ENCODE data around the gene GNE.
"Not testable (repeated sequence)": the region's sequence is repeated elsewhere in the genome, so short reads cannot be mapped to it uniquely, and the experiment has no call there.

Gene GNE

DNA sequence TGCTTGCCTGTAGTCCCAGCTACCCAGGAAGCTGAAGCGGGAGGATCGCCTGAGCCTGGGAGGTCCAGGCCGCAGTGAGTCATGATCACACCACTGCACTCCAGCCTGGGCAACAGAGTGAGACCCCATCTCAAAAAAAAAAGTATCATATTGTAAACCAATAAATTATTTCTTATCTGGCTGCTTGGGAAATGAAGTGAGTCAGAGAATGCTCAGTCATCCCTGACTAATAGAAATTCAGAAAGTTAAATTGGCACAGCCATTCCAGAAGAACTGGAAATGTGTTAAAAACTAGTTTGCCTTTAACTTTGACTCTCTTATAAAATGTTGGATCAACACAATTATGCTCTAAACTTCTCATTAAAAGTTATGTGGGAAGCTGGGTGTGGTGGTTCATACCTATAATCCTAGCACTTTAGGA lies 9.8 kb upstream of the GNE start:
- DNase-seq = peak; percentile 70

DNA sequence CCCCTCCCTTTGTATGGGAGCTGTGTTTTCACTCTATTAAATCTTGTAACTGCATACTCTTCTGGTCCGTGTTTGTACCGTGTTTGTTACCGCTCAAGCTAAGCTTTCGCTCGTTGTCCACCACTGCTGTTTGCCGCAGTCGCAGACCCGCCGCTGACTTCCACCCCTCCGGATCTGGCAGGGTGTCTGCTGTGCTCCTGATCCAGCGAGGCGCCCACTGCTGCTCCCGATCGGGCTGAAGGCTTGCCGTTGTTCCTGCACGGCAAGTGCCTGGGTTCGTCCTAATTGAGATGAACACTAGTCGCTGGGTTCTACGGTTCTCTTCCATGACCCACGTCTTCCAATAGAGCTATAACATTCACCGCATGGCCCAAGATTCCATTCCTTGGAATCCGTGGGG lies 6.6 kb upstream of the GNE start:
- no peak for DNase-seq

DNA sequence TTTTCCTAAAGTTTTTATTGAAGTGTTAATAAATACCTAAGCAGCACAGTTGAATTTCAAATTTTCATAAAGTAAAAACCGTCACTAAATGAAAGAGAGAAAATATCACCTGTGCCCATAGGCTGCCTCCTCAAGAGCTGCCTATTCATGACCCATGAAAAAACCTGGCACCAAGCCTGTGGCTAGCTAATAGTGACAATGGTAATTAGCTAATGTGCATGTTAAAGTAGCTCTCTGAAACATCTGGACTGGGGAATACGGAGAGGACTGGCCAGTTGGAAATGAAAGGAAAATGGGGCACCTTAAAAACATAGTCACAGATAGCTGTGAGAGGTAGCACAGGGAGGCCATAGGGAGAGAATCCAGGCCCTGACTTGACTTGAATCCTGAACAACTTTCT lies 5.4 kb upstream of the GNE start:
- DNase-seq = no peak

DNA sequence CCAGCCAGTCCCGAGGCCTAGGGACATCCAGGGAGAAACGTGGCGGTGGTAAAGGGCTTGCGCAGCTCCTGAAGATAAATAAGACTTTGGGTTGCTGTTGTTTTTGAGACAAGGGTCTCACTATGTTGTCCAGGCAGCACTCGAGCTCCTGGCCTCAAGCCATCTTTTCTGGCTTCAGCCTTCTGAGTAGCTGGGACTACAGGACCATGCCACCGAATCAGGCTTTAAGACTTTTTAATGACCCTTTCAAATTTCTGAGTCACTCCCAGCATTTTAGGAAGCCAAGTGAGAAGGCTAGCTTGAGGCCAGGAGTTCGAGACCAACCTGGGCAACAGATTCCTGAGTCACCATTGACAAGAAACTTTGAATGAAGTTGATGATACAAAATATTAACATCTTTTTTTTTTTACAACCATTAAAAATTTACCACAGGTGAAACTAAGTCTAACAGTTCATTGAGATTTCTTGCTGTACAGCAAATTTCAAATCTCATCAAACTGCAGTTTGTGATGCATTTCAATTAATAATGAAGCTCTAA lies 817 bp upstream of the GNE start:
- DNase-seq = peak; percentile 23

DNA sequence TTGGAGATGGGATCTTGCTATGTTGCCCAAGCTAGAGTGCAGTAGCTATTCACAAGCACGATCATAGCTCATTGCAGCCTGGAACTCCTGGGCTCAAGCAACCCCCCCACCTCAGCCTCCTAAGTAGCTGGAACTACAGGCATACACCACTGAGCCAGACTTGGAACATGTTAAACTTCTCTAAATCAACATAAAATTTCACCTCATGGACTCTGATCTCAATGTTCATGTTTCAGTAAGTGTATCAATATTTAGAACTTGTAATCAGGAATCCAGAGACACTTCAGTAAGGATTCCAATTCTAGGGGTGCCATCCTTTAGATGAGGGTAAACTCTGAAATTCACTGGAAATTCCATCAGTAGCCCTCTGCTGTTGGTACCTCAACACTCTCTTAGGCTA lies 6.8 kb downstream of the GNE start:
- DNase-seq = no peak

DNA sequence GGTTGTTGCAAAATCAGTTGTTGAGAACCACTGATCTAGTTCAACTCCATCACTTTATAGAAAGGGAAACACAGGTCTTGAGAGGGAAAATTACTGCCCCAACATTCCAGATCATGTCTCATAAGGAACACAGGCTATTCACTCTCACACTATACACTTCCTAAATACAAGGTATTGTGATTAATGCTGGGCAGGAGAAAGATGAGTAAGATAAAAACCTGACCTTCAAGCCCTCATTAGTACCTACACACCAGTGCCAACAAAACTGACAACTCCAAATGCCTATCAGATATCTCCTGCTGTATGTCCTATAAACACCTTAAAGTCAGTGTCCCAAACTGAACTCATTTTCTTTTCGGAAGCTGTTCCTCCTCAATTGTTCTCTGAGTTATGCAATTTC lies 8.2 kb downstream of the GNE start:
- DNase-seq = peak; percentile 5

DNA sequence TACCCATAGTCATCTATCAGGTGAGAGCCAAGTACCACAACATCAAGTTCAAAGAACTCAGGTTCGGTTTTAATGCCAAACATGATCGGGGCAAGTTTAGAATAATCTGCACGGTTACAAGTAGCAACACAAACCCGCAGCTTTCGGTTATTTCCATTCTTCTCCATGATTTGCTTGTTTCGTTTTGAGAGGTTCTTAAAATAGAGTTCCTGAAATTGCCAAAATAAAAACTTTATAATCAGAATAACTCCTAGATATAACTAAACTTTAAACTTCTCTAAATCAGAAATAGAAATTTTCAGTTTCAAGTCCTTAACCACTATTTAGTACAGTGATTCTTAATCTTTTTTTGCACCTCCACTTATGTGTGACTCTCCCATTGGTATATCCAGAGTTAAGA lies 9.1 kb downstream of the GNE start:
- DNase-seq = no peak

DNA sequence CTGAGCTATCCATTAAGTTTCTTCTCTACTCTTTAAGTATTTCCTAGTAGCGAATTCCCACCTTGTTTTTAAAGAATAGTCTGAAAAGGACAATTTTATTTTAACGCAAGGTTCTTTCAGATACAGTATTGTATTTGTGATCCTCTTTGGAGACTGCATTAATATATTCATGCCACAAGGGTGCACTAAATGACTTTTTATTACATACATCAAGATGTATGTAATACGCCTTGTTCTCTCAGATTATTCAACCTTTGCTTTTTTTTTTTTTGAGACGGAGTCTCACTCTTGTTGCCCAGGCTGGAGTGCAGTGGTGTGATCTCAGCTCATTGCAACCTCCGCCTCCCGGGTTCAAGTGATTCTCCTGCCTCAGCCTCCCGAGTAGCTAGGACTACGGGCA lies 10.2 kb downstream of the GNE start:
- DNase-seq = peak; percentile 59

DNA sequence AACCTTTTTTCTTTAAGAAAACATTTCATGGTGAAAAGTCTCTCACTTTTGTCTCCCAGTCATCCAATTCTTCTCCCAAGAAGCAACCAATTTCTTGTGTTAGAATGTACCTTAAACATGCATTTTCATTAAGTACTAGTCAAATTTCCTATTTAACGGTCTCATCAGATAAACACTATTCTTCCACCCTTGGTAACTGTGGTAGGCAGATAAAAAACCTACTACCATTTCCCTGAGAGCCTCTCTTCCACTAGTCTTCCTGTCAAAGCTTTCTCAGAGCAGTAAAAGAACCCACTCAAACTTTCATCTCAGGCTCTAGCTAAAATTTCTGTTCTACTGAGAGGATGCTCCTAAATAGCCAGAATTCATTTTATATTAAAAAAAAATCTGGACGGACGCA lies 10.9 kb downstream of the GNE start:
- DNase-seq = no peak

DNA sequence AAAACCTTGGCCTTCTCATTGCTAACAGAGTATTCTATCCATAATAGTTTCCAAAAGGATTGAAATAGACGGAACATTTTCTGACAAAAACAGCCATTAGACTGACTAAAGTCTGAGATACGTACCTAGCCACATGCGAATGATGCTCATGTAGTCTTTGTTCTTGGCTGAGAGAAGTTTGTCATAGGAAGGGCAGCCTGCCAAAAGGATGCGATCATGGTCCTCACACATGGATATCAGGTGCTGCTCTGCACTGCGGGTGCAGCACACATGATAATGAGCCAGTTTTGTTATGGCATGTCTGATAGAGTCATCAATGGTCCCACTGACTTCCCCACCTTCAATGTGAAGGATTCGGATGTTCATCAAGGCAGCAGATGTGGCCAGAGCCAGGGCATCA lies 12.3 kb downstream of the GNE start:
- DNase-seq = peak; percentile 14

DNA sequence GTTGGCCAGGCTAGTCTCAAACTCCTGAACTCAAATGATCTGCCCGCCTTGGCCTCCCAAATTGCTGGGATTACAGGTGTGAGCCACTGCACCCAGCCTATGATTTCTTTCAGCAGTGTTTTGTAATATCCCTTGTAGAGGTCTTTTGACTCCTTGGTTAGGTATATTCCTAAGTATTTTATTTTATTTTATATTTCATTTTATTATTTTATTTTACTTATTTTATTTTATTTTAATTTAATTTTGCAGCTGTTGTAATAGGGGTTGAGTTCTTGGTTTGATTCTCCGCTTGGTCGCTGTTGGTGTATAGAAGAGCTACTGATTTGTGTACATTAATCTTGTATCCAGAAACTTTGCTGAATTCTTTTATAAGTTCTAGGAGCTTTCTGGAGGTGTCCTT lies 18.6 kb downstream of the GNE start:
- DNase-seq = not testable (repeated sequence)

DNA sequence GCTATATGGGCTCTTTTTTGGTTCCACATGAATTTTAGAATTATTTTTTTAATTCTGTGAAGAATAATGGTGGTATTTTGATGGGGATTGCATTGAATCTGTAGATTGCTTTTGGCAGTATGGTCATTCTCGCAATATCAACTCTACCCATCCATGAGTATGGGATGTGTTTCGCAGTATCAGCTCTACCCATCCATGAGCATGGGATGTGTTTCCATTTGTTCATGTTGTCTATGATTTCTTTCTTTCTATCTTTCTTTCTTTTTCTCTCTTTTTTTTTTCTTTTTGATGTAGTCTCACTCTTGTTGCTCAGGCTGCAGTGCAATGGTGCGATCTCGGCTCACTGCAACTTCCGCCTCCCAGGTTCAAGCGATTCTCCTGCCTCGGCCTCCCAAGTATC lies 19.0 kb downstream of the GNE start:
- not testable (repeated sequence) for DNase-seq

DNA sequence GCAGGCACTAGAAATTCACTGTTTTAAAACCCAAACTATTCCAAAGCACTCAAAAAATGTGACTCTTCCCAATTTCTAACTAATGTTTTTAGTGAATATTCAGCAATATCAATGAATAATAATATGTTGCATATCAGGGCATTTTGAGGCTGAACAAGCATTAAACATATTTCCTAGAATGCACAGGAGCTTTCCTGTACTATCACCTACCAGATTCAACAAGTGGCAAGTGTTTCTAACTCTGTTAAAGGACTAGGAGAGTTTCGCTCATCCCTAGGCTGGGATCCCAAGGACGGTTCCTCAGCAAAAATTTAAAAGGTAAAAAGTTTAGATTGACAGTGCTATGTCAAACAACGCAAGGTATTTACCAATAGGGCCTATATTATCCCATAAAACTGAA lies 21.0 kb downstream of the GNE start:
- DNase-seq = no peak

DNA sequence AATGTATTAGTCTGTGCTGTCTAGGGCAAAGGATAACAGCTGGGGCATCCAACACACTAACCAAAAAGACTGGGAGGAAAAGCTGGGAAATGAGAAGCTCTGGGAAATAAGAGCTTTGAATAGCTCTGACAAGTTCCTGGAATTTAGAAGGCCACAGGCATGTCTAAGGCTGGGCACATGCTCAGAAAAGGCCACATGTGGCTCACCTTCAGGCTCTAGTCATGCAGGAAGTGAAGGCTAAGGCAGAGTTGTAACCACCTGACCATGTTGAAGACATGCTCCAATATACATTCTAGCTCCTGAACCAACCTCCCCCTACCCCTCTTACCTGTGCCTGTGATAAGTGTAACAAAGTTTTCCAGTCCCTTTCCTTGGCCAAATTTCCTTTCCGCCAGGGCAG lies 35.8 kb downstream of the GNE start:
- DNase-seq = peak; percentile 4

DNA sequence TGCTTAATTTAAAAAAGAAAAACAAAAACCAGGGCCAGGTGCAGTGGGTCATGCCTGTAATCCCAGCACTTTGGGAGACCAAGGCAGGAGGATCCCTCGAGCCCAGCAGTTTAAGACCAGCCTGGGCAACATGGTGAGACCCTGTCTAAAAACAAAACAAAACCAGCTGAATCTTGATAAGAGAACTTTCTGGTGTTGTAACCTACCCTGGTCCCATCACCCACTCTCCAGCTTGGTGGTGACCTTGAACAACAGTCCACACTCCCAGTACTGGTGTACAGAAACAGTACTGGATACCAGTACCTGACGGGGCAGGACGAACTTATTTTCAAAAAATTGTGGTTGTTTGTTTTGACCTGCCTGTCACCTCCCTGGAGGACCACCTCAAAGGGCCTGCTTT lies 36.6 kb downstream of the GNE start:
- no peak for DNase-seq

DNA sequence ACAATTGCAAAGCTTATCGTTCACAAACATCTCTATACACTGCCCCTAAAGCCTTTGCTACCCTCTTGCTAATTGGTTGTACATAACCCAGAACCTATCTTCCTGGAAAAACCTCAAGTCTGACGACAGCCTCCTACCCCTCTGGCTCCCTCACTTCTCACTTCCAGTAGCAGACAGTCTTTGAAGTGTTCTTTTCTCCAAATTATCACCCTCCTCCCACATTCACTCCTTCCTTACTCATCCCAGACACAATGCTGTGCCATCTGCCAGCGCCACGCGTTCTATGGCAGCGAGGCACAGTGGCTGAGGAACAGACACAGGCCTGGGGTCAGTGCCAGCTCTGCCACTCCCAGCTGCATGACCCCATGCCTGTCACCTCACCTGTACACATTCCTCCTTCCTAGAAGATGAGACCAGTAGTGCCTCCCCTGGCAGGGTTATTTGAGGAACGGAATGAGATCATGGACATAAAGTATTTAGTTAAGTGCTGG lies 39.8 kb downstream of the GNE start:
- no peak for DNase-seq

DNA sequence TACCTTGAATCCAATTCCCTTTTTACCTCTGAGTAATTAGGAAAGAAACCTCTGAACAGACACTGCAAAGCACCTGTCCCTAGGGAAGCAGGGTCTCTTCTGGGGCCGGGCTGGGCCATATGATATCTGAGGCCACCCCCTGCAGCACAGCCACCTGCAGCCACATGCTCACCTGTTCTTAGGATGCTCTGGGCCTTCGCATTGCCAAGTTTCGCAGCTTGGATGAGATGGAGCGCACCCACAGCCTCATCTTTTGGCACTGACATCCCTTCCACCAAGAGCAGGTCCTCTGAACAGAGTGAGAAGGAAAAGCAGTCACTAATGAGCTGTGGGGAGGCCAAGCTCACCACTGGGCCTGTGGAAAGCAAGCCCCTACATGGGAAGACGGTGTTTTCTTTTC lies 40.2 kb downstream of the GNE start:
- no peak for DNase-seq

DNA sequence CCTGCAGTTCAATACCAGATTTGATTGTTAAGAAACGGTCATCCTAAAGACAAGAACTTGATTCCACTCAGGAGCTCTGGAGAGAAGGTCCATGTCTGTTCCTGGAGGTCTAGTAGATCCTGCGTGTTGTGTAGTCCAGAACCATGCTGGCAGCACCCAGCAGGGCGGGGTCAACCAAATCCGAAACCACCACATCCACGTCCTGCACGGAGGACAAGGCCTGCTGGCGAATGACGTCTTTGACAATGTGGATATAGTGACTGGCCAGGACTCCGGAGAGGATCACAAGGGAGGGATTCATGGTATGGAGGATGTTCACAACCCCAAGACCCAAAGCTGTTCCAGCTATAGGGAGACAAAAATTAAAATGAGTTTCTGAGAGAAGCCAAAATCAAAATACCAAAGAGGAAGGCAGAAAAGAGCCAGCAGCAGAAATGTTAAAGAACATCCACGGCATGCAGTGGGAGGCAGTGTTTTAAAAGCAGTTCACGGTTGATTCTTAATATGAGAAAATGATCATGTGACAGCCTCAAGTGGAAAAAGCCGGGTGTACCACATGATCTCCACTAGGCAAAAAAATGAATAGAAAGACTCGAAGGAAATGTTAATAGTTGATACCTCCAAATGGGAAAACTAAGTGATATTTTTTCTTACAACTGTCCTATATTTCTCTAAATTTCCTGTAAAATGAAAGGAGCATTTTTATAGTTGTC lies 40.8 kb downstream of the GNE start:
- DNase-seq = no peak

DNA sequence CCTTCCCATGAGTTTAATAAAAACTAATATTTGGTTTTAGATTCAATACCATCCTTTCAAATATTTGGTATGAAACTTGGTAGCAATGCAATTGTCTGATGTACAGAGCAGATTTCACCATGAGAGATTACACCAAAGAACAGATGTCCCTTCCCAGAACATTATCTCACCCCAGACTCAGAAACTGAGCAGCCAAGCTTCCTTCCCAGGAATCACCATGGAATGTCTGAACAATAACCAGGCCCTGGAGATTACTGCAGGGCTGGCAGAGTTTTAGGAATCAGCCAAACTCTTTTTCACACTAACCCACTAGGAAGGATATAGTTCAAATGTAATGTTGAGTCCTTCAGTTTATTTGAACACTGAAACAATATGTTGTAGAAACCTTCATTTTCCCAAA lies 43.7 kb downstream of the GNE start:
- no peak for DNase-seq

DNA sequence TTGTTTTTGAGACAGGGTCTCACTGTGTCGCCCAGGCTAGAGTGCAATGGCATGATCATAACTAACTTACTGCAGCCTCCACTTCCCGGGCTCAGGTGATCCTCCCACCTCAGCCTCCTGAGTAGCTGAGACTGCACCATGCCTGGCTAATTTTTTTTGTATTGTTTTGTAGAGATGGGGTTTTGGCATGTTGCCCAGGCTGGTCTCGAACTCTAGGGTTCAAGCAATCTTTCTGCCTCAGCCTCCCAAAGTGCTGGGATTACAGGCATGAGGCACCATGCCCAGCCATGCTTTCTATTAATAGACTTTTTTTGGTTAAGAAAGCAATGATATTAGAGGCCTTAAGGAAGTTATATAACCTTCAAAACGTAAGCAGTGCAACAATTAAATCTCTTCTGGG lies 44.3 kb downstream of the GNE start:
- DNase-seq = no peak

DNA sequence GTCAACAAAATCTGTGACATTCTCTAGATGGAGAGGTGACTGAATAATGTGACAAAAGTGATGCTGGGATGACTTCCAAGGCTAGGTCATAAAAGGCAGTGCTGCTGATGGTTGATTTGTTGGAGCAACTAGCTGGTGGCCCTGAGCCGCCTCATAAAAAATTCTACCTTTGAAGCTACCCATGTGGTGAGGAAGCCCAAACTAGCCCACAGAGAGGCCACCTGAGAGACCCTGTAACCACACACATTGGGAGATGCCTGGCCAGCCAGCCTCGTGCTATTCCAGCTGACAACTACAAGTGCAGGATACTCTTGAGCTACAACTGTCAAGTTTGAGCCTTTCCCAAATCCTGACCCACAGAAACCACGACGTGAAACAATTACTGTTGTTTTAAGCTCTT lies 44.9 kb downstream of the GNE start:
- DNase-seq = no peak

DNA sequence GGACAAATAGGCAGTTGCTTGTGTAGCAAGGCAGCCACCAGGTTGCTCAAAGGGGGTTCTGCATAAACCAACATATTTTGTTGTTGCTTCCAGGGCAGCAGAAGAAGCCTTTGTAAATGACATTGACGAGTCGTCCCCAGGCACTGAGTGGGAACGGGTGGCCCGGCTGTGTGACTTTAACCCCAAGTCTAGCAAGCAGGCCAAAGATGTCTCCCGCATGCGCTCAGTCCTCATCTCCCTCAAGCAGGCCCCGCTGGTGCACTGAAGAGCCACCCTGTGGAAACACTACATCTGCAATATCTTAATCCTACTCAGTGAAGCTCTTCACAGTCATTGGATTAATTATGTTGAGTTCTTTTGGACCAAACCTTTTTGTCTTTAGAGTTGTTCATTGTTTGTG lies 46.7 kb downstream of the GNE start:
- DNase-seq = no peak

DNA sequence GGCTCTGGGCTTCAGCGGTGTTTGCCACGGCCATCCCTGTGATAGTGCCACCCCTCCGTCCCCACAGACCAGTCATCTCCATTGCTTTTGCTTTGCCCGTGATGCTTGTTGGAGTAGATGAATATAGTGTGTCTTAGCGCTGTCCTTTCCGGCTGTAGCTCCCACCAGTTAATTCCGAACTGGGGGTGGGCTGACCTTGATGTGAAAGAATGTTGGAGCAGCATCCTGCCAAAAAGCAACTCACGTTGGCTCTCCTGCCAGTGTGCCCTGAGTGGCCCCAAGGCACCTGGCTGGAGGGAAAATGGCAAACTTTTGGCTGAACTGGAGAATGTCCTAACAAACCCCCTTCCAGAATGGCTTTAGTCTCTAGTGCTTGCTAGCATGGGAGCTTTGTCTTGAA lies 47.5 kb downstream of the GNE start:
- DNase-seq = no peak

DNA sequence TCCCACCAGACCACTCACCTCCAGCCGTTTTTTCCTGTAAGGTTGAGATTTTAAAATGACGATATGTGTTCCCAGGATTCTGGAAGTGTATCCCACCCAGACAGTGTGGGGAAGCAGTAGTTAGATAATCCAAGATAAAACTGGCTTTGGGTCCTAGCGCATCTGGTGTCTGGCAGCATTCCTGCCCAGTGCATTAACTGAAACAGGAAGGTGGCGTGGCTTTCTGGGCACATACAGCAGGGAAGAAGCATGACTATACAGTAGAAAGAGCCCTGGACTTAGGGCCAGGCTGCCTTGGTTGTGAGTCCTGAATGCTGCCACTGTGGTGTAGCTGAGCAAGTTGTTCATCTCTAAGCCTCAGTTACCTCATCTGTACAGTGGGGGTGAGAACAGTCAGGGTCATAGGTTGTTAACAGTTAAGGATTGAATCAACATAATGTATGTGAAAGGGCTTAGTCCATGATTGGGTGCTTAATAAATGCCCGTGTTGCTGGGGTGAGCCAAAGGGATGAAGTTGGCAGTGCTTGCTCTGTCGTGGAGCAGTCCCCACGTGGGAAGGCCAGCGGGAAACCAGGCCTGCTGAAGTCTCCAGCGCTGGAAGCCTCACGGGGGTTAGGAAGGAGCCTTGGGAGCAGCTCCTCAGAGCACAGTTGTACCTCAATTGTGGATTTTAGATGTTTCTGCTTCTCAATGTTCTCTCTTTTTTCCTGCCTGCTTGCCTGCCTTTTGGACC lies 49.6 kb downstream of the GNE start:
- DNase-seq = no peak

All from fibroblast of skin of right biceps (primary cell).